Esophagus (tissue), 2 donors: ENCODE data around the gene MEF2A. TPM values are rescaled to one million over a fixed set of nuclear protein-coding genes. Genes with fewer than 3 reads are reported as not detected.

ENCODE experiments used
- H3K27ac ChIP-seq, 2 donors: one replicate each; pipeline ENCODE4 v1.5.1; 2013; ENCODE audit warnings: low read depth in 2 of 2, mild to moderate bottlenecking in 2 of 2, inconsistent platforms in 1 of 2, low read length in 1 of 2, moderate library complexity in 1 of 2
- H3K27me3 ChIP-seq, 2 donors: one replicate each; pipeline ENCODE4 v1.6.1; 2013; ENCODE audit warnings: low read length in 2 of 2, control low read depth in 1 of 2, mild to moderate bottlenecking in 1 of 2; ENCODE audit not compliant: insufficient read depth in 2 of 2, control insufficient read depth in 1 of 2
- H3K36me3 ChIP-seq, 2 donors: one replicate each; pipeline ENCODE4 v1.6.1; 2013; ENCODE audit warnings: low read length in 1 of 2; ENCODE audit not compliant: control insufficient read depth in 2 of 2, insufficient read depth in 2 of 2
- H3K4me1 ChIP-seq, 2 donors: one replicate each; pipeline ENCODE4 v1.6.1; 2013; ENCODE audit warnings: low read length in 1 of 2; ENCODE audit not compliant: control insufficient read depth in 2 of 2, insufficient read depth in 2 of 2
- H3K4me3 ChIP-seq, 2 donors: one replicate each; pipeline ENCODE4 v1.5.1; 2013; ENCODE audit warnings: low read length in 2 of 2, mild to moderate bottlenecking in 2 of 2, low read depth in 1 of 2, moderate library complexity in 1 of 2
- H3K9me3 ChIP-seq, 2 donors: one replicate each; pipeline ENCODE4 v1.6.1; 2013; ENCODE audit warnings: mild to moderate bottlenecking in 2 of 2, low read depth in 1 of 2, low read length in 1 of 2, moderate library complexity in 1 of 2; ENCODE audit not compliant: control insufficient read depth in 2 of 2, insufficient read depth in 1 of 2
- WGBS, 2 donors: extraction: QIAGEN DNeasy Blood & Tissue Kit; methylation state at CpG; one replicate each; pipeline ENCODE4 v1.1.7; 2013; 5-methylcytosine and 5-hydroxymethylcytosine counted together
- polyA plus RNA-seq, 2 donors: library from polyadenylated mRNA; stranded (reverse); fragments of 200-250 nt; gene quantifications; one replicate each; pipeline ENCODE4 v1.2.3, GENCODE V29; 2013
- donor health status: healthy with polysubstance abuse.
- donor health status: Bipolar disorder and iron deficiency.

The MEF2A gene
- polyA plus RNA-seq, 2 donors, result 7.5 to 8.6 TPM

- no peaks in the 10 kb centered on the region for H3K27me3 ChIP-seq
- peaks cover 0 to 2% of the 10 kb centered on the region in 2 donors for H3K36me3 ChIP-seq
- H3K4me1 ChIP-seq, result no peaks in the 10 kb centered on the region
- 89 to 93% methylated on average over 2 of the region's 2 CpGs for whole genome bisulfite sequencing, 2 donors
- no peak overlapping the region for H3K27ac ChIP-seq
- no peak overlapping the region for H3K4me3 ChIP-seq
- no peaks in the 10 kb centered on the region for H3K9me3 ChIP-seq
Observed at GRCh38 chr15:99594916-99595315, 29.1 kb downstream of the MEF2A start.

- peaks cover 0 to 4% of the 10 kb centered on the region in 2 donors for H3K36me3 ChIP-seq
- no peak overlapping the region for H3K4me3 ChIP-seq
- no peaks in the 10 kb centered on the region for H3K4me1 ChIP-seq
- no peaks in the 10 kb centered on the region for H3K9me3 ChIP-seq
- no peak overlapping the region for H3K27ac ChIP-seq
- 97% methylated on average over 3 of the region's 3 CpGs for WGBS, 2 donors
- no peaks in the 10 kb centered on the region for H3K27me3 ChIP-seq
Observed at GRCh38 chr15:99598296-99598695, 32.5 kb downstream of the MEF2A start.

GRCh38 chr15:99603828-99604227 is 38.0 kb downstream of the MEF2A start:
- no peaks in the 10 kb centered on the region for H3K27me3 ChIP-seq
- 96 to 100% methylated on average over 1 of the region's 1 CpG for WGBS, 2 donors
- H3K9me3 ChIP-seq, result no peaks in the 10 kb centered on the region
- H3K4me3 ChIP-seq, result no peak overlapping the region
- no peaks in the 10 kb centered on the region for H3K4me1 ChIP-seq
- peaks cover 0 to 3% of the 10 kb centered on the region in 2 donors for H3K36me3 ChIP-seq
- no peak overlapping the region for H3K27ac ChIP-seq

GRCh38 chr15:99604865-99605264 is 39.1 kb downstream of the MEF2A start:
- 82 to 84% methylated on average over 6 of the region's 6 CpGs for WGBS, 2 donors
- no peak overlapping the region for H3K27ac ChIP-seq
- H3K9me3 ChIP-seq, result no peaks in the 10 kb centered on the region
- H3K4me1 ChIP-seq, result no peaks in the 10 kb centered on the region
- peaks cover 0 to 3% of the 10 kb centered on the region in 2 donors for H3K36me3 ChIP-seq
- H3K27me3 ChIP-seq, result no peaks in the 10 kb centered on the region
- H3K4me3 ChIP-seq, result no peak overlapping the region

- peaks cover 0 to 3% of the 10 kb centered on the region in 2 donors for H3K36me3 ChIP-seq
- 46 to 68% methylated on average over 6 of the region's 6 CpGs for WGBS, 2 donors
- no peak overlapping the region for H3K4me3 ChIP-seq
- no peaks in the 10 kb centered on the region for H3K9me3 ChIP-seq
- H3K27me3 ChIP-seq, result no peaks in the 10 kb centered on the region
- no peaks in the 10 kb centered on the region for H3K4me1 ChIP-seq
- peak overlapping the region in 1 of 2 donors; percentile 15 for H3K27ac ChIP-seq
Observed at GRCh38 chr15:99605490-99605931, 39.7 kb downstream of the MEF2A start.

GRCh38 chr15:99605990-99606389 is 40.2 kb downstream of the MEF2A start:
- no peaks in the 10 kb centered on the region for H3K9me3 ChIP-seq
- H3K4me3 ChIP-seq, result no peak overlapping the region
- no peaks in the 10 kb centered on the region for H3K4me1 ChIP-seq
- 55 to 61% methylated on average over 5 of the region's 5 CpGs for WGBS, 2 donors
- peaks cover 0 to 3% of the 10 kb centered on the region in 2 donors for H3K36me3 ChIP-seq
- H3K27me3 ChIP-seq, result no peaks in the 10 kb centered on the region
- no peak overlapping the region for H3K27ac ChIP-seq

- H3K9me3 ChIP-seq, result no peaks in the 10 kb centered on the region
- no peak overlapping the region for H3K27ac ChIP-seq
- no peaks in the 10 kb centered on the region for H3K4me1 ChIP-seq
- WGBS, 2 donors, result 63 to 76% methylated on average over 2 of the region's 2 CpGs
- no peak overlapping the region for H3K4me3 ChIP-seq
- peaks cover 0 to 3% of the 10 kb centered on the region in 2 donors for H3K36me3 ChIP-seq
- no peaks in the 10 kb centered on the region for H3K27me3 ChIP-seq
Observed at GRCh38 chr15:99606646-99607045, 40.9 kb downstream of the MEF2A start.

- 92 to 94% methylated on average over 3 of the region's 3 CpGs for WGBS, 2 donors
- Histone ChIP-seq H3K9me3 (no peaks in the 10 kb centered on the region), H3K27me3 (no peaks in the 10 kb centered on the region), H3K27ac (no peak overlapping the region), H3K36me3 (no peaks in the 10 kb centered on the region), H3K4me1 (peaks cover 0 to 4% of the 10 kb centered on the region in 2 donors), H3K4me3 (no peak overlapping the region)
Observed at GRCh38 chr15:99613481-99613880, 47.7 kb downstream of the MEF2A start.

- H3K27me3 ChIP-seq, result no peaks in the 10 kb centered on the region
- no peak overlapping the region for H3K27ac ChIP-seq
- H3K4me1 ChIP-seq, result peaks cover 2 to 7% of the 10 kb centered on the region in 2 donors
Observed at GRCh38 chr15:99613887-99614647, 48.3 kb downstream of the MEF2A start.

GRCh38 chr15:99614749-99615288 is 49.0 kb downstream of the MEF2A start:
- peaks cover 4 to 8% of the 10 kb centered on the region in 2 donors for H3K4me1 ChIP-seq

More at GRCh38 chr15:99613887-99614647, 48.3 kb downstream of the MEF2A start:
- WGBS, 2 donors, result 71 to 73% methylated on average over 6 of the region's 6 CpGs
- H3K9me3 ChIP-seq, result no peaks in the 10 kb centered on the region
- no peak overlapping the region for H3K4me3 ChIP-seq
- H3K36me3 ChIP-seq, result no peaks in the 10 kb centered on the region

More at GRCh38 chr15:99614749-99615288, 49.0 kb downstream of the MEF2A start:
- H3K4me3 ChIP-seq, result no peak overlapping the region
- no peaks in the 10 kb centered on the region for H3K36me3 ChIP-seq
- H3K27ac ChIP-seq, result no peak overlapping the region
- H3K27me3 ChIP-seq, result no peaks in the 10 kb centered on the region
- 24 to 39% methylated on average over 1 of the region's 1 CpG for WGBS, 2 donors
- no peaks in the 10 kb centered on the region for H3K9me3 ChIP-seq
